GM19025 (cell line): Measurements from ENCODE around the gene ZNF3.

ENCODE experiments used
- ATAC-seq: cut with Tn5 transposase; IDR thresholded peaks from one replicate; pipeline ENCODE4 v1.9.1; 2021; ENCODE audit warnings: mild to moderate bottlenecking, low read depth, moderate library complexity; ENCODE audit not compliant: unreplicated experiment

The ZNF3 gene

DNA sequence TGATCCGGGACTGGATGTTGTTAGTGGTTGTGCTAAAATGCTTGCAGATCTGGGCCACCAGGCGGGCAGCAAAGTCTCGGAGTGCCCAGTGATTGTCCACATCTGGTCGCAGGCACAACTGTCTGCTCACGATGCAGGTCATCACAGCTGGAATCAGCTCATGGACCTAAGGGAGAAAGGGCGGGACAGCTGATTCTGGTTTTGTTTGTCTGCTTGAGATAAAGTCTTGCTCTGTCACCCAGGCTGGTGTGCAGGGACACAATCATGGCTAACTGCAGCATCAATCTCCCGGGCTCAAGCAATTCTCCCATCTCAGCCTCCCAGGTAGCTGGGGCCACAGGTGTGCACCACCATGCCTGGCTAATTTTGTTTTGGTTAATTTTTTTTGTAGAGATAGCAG is 29.6 kb upstream of the ZNF3 start:
- ATAC-seq = no peak

DNA sequence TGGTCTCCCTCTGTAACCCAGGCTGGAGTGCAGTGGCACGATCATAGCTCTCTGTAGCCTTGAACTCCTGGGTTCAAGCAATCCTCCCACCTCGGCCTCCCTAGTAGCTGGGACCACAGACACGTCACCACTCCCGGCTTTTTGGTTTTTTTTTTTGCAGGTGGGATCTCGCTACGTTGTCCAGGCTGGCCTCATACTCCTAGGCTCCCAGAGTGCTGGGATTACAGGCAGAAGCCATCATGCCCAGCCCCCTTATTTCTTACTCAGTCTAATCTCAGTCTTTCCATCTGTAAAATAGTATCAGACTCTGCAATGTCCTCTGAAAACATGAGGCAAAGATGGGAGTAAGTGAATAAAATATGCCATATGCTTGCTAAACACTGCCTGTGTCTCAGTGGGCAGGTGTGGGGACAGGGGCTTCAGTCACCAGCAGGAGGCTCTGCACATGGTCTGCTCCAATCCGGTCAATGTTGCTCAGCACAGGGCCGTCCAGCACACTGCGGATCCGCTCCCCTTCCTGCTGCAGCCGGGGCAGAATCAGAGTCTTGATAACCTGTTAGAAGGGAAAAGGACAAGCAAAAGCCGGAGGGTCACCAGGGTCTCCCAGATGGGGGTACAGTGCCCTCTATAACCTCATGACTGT is 28.1 kb upstream of the ZNF3 start:
- no peak for ATAC-seq

DNA sequence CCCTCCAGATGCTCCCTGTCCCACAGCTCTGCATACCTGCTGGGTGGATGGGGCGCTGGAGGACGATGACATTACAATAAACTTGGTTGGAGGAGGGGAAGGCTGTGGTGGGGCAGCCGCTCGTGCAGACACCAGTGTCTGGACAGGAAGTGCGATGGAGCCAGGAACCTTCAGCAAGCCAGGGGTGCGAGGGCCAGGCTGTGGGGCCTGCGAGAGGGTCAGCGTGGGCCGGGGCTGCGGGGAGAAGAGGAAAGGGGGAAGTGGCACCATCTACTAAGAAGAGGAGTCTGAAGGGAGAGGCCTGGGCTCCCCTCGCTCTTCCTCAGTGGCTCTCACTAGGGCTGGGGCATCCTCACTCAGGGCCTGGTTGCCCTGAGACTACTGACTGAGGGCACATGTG is 26.4 kb upstream of the ZNF3 start:
- ATAC-seq = no peak

DNA sequence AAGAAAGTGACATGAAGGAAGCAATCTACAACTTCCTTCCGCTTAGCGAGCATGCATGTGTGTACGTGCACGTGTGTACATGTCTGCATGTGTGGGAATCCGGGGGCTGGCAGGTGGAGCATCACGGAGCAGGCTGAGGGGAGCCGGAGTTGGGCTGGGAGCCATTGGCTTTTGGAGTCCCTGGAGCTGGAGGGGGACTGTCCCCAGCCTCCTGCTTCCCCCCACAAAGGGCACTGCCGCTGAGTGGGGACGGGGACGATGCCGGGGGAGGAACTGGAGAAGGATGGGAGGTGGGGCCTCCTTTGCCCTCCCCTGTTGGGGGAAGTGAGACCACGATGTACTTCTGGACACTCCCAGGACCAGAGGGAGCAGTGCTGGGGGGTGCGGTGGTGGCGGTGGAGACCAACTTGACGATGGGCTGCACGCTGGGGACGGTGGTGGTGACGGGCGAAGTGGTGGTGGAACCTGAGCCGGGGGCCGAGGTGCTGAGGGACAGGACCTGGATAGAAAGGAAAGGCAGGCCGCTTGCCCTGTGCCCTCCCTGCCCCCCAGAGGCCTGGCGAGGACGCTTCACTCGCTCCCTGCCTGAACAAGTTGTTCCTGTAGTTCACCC is 25.7 kb upstream of the ZNF3 start:
- no peak for ATAC-seq

DNA sequence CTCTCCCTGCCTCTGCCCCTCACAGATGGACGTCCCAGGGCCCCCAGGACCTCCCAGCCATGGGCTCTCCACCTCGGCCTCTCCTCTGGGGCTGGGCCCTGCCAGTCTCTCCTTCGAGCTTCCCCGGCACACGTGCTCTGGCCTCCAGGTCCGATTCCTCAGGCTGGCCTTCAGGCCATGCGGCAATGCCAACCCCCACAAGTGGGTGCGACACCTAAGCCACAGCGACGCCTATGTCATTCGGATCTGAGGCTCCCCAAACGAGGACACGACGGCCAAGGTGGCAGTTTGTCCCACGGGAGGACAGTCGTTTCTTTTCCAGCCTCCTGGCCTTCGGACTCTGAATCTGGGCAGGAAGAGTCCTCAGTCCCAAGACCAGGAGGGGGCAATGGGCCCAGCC is 25.1 kb upstream of the ZNF3 start:
- no peak for ATAC-seq

DNA sequence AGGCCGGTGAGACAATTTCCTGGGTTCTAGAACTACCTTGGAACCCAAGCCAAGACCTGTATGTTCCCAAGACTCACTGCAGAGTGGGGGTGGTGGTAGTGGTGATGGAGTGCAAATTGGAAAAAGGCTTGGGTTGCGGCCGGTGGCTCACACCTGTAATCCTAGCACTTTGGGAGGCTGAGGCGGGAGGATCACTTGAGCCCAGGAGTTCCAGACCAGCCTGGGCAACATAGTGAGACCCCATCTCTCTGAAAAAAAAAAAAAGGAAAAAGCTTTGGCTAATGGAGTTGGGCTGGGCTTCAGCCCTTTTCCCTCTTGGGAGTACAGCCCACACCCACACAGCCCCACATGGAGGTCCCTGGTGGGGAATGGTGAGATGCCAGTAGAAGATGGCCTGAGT is 24.0 kb upstream of the ZNF3 start:
- ATAC-seq = no peak

DNA sequence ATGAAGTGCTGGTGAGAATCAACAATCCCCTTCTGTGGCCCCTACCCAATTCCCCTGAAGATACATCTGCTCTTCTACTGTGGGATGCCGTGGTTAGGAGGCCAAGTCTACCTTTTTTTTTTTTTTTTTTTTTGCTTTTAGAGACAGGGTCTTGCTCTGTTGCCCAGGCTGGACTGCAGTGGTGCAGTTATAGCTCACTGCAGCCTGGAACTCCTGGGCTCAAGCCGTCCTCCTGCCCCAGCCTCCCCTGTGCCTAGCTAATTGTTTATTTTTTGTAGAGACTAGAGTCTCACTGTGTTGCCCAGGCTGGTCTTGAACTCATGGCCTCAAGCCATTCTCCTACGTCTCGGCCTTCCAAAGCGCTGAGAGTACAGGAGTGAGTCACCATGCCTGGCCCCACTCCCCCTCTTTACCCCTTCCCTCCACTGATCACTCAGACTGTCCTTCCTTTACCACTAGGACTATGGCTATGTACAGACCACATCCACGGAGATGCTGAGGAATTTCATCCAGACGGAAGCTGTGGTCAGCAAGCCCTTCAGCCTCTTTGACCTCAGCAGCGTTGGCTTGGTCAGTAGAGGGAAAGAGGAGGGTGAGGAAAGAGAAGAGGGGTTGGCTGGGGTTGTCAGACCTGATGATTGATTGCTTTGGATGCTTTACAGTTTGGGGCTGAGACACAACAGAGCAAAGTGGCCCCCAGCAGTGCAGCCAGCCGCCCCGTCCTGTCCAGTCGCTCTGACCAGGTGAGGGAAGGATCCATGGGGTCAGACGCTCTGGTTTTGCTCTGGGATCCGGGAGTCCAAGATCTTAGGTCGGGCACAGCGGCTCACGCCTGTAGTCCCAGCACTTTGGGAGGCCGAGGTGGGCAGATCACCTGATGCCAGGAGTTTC is 21.7 kb upstream of the ZNF3 start:
- ATAC-seq = no peak

DNA sequence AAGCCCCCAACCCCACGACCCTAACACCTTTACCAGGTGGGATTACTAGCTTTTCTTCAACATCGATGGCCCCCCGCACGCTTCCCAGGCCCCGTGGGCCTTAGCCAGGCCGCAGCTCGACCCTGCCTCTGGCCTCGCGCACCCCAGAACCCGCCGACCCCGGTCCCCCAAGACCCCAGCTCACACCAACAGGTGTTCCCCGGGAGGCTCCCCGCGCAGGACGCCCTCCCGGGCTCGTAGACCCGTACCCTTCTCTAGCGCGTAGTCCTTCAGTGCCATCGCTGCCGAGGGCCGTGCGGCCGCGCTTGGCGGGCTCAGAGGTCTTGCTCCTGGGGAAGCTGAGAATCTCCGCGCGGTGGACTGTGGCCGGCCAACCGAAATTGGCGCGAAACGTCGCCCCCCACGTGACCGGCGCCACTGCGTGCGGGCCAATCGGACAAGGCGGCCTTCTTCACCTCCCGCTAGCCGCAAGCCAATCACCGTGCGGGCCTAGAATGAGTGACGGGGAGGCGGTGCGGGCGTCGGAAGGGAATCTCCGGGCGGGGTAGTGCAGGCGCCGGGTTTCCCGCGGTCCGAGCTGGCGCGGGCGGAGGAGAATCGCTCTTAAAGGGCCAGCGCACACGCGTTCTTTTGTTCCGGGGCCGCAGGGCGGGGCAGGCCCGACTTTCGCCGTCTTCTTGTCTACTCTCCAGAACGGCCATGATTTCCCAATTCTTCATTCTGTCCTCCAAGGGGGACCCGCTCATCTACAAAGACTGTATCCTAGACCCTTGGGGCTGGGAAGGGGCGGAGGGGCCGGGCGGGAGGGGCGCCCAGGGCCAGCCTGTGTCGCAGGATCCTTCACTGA is 19.7 kb upstream of the ZNF3 start, which contains the start of the genes AP4M1 and MCM7:
Gene AP4M1, plus strand, starts transcription at position 628 of the 847 bp plus-strand sequence. Its CDS starts 72 bp downstream, at position 700.
Gene MCM7, minus strand, starts transcription at position 382 of the 847 bp plus-strand sequence. Its CDS starts 103 bp downstream, at position 279.
- ATAC-seq = peak; percentile 73

DNA sequence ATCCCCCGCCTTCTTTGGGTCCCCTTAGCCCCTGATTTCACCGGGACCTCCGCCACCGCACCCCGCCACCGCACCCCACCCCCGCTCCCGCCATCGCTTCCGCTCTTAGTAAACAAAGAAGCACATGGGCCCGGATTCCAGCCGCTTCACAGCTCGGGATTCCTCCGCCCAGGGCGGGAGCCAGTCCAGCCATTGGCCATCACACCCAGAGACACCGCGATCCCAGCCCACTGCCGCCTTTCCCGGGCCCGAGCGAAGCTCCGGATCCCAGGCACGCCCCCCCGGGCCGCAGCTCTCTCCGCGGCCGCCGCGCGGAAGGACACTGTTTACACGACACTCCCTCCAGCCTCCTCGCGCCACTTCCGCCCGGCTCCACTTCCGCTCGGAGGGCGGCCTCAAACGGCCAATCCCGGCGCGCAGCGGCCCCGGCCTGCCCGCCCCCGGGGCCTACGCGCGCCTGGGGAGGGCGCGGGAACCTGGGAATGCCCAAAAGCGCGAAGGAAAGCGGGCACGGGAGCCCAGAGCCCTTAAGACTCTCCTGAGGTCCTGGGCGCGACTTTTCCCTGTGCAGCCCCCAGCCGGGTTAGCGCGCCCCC is 19.0 kb upstream of the ZNF3 start:
- ATAC-seq = peak; percentile 51

DNA sequence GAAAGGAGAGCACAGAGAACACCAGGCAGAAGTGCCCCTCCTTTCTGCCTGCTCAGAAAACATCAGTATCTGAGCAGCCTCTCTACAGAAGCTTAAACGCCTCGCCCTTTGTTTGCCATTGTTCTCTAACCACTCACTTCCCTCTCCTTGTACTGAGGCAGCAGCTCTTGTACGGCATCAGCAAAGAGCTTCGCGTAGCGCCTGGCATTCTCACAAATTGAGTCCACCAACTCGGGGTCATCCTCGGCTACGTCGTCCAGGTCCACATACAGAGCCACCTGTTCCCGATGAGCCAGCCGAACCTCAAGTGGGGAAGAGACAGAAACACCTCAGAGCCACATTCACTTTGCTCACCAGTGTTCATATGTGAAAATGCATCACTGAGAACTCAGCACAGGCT is 17.9 kb upstream of the ZNF3 start:
- ATAC-seq = no peak

DNA sequence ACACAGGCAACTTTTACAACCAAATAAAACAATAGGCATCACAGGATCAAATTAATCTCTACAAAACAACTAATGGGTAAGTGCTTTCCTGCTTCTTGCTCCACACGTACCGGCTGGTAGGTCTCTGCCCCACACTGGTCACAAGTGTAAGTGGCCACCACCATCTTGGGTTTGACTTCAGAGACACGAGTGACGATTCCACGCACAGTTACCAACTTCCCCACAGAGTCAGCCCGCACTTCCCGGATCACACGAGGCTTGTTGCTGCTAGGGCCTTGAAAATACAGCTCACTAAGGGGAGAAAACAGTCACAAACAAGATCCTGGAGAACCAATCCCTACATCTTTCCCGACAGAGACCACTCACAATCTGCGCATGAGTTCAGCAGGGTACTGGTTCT is 17.4 kb upstream of the ZNF3 start:
- ATAC-seq = no peak

DNA sequence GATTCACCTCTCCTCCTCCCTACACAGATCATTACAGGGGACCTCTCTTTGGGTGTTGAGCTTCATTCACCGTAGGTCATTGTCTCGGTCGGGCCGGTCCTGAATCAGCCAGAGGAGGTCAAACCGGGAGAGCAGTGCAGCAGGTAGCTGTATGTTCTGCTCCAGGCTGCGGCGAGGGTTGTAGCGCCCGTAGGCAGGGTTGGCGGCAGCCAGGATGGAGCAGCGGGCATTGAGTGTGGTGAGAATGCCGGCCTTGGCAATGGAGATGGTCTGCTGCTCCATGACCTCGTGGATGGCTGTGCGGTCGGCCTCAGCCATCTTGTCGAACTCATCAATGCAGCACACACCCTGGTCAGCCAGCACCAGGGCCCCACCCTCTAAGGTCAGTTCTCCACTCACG is 14.2 kb upstream of the ZNF3 start:
- no peak for ATAC-seq

DNA sequence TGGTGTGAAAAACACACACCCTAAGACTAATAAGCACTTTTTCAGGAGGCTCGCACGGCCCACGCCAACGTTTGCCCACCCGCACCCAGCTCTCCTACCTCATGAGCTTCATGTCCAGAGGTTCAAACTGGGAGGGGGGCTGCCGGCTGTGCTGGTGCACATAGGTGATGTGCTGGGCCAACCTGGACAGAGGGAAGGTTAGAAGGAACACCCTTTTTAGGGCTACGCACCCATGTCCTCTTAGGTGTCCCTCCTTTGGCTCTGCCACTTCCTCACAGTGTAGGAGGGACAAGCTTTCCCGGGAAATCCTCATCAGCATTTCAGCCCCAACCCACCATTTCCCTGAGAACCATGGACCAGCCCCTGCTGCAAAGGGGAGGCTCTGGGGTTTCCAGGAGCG is 13.8 kb upstream of the ZNF3 start:
- no peak for ATAC-seq

DNA sequence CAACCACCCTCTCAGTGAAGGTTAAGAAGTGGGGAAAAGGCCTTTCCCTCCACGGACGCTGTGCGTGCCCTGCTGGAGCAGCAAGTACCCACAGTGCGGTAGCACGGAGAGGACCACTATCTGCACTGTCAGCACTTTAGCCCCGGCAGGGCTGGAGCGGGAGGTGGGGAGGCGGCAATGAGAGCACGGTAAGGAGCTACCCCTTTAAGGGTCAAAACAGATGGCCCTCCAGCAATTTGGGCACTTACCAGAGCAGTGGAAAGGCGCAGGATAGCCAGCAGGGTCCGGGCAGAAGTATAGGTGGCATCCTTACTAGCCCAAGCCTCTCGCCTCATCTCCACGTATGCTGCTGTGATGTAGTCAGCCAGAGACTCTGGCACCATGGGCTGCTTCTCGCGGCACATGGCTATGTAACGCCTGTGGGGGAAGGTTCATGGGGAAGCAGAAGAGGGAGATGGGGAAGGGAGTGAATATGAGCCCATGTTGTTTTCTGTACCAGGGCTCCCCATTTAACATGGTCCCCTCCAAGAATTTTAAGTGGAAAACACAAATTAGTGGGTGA is 12.5 kb upstream of the ZNF3 start:
- no peak for ATAC-seq

DNA sequence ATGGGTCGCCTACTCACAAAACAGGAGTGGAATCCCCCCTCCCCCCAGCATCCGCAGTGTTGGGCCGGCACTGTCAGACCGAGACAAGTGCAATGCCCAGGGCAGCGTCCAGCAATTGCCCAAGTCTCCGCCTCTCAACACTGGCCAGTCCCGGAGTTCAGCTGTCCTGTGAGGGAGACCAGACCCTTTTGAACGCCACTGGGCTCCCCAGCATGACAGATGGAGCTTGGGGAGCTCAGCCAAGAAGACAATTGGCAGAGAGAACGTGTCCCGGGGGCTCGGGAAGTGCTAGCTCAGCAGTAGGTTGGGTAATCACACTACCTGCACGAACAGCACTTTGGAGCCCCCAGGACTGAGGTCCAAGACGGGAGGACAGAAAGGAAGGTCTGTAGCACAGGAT is 12.0 kb upstream of the ZNF3 start:
- ATAC-seq = no peak

DNA sequence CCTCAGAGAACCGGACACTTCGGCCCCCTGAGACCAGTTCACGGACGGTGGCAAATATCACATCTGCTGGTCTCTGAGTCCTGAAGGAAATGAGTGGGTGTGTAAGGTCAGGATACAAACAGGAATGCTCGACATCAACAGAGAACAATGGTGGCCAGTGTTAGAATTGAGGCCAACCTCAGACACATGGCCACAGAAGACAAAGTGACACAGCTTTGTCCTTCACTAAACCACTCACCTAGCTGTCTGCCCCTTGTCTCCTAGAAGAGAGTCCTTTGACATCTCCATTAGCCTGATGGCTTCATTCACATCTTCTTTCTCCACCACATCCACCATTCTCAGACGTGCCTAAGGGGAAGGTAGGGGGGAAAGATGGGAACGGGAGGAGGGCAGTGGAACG is 11.5 kb upstream of the ZNF3 start:
- ATAC-seq = no peak

DNA sequence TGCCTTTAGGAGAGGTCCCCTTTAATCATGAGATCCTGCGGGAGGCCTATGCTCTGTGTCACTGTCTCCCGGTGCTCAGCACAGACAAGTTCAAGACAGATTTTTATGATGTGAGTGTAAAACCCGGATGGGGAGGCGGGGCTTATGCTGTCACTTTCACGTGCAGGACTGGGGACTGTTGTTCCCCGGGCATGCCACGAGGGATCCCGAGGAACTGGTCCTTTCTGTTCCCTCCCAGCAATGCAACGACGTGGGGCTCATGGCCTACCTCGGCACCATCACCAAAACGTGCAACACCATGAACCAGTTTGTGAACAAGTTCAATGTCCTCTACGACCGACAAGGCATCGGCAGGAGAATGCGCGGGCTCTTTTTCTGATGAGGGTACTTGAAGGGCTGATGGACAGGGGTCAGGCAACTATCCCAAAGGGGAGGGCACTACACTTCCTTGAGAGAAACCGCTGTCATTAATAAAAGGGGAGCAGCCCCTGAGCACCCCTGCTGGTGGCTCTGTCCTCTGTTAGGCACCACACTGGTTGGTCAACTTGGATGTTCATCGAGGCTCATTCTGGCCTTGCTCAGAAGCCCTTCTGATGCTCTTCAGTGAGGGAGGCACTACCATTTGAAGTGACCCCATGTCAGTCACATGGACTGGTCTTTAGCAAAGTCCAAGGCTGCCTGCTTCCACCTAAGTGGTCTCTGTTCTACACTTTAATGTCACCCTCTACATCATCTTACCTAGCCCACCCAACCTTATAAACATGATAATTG is 10.1 kb upstream of the ZNF3 start:
- no peak for ATAC-seq

DNA sequence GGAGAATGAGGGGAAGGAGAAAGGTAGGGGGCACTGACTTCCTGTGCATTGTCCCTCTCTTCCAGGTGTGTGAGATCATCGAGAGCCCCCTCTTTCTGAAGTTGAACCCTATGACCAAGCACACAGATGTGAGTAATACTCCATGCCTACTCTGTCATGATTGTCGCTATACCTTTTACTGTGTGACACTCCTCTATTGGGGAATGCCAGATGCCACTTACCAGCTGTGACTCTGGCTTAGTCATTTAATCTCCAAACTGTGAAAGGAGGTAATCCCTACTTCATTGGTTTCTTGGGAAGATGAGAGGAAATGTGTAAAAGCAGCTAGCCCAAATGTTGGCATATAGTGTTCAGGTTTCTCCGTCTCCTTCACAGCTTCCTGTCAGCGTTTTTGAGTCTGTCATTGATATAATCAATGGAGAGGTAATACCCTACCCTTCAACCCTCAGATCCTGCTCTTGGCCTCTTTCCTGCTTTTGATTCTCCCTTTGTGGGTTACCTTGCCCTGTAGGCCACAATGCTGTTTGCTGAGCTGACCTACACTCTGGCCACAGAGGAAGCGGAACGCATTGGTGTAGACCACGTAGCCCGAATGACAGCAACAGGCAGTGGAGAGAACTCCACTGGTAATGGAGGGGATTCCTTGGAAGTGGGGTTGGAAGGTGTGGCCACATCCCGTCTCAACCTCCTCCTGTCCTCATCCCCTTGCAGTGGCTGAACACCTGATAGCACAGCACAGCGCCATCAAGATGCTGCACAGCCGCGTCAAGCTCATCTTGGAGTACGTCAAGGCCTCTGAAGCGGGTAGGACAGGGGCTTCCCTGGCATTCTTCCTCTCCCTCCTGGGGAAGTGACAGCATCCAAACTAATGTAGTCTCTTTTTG is 9.2 kb upstream of the ZNF3 start:
- ATAC-seq = no peak
